Stimulated activated CD4-positive, alpha-beta T cell treated with anti-CD3 and anti-CD28 coated beads, Interleukin-2, amount 100 ng/mL, for 48 hours (primary cell): ENCODE results near the gene MED31.
"Not testable (repeated sequence)": the region's sequence is repeated elsewhere in the genome, so short reads cannot be mapped to it uniquely, and the experiment has no call there.

Experiments
- DNase-seq, 2 donors: peaks; one replicate each; pipeline ENCODE4 v3.0.0-alpha.2; 2020

Gene MED31

GRCh38 chr17:6651354-6651918, at the start of gene MED31, which contains the start of gene C17orf100:
TSS of gene MED31 (minus strand) at chr17:6651605. CDS start at chr17:6651528, 77 bp downstream.
TSS of gene C17orf100 (plus strand) at chr17:6651762. CDS start at chr17:6651914, 152 bp downstream.
- DNase-seq, result peak; percentile 92 to 94

DNA sequence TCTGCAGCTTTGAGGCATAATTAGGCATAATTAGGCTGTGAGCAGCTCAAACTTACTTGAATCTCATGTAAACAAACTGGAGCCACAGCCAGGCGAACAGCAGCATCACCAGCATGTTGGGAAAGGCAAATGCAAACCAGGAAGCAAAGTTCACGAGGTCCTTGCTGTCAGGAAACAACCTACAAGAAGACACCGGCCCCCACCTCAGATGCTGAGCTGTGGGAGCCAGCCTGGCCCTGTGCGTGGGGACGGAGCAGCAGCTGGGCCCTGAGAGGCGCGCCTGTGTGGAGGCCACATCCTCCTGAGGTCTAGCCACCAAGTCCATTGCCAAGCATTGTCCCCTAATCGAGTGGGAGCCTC, 49.5 kb upstream of the MED31 start:
- no peak for DNase-seq

DNA sequence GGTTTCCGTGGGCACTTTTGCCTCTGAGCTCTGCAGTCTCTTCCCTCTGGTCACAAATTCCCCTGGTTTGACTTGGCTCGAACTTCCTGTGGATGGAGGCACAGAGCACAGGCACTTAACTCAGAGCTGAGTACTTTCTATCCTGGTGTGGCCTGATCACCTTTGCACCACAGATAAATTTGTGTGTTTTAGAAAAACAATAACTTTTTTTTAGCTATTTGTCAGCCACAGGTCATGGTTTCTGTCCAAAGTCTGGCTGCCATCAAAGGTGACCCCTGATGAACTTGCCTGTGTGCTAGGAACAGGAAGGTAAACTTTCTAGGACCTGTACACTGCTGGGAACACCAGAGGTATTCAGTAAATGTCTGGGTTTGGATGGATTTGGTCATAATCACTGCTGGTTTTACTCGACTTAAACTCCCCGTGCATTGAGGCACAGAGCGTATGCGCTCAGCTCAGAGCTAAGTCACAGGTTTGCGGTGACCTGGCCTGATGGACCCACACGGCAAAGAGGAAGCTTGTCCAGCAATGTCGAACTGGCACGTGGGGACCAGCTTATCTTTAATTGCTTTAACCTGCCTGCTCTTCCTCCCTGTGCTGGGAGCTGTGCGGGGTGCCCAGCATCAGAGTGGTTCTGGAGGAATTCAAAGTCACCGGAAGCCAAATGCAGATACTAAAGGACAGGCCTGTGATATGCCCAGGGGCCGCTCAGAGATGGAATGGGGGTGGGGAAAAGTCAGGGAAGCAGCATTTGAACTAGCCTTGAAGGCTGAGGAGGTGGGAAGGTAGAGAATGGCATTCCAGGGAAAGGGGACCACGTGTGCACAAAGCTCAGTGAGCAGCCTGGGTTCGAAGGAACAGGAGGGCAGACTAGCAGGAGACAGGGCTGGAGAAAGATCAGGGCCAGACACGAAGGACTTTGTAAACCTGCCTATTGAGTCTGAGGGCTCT, 48.9 kb upstream of the MED31 start:
- DNase-seq, result no peak

GRCh38 chr17:6698004-6698403, 46.6 kb upstream of the MED31 start:
- no peak for DNase-seq

GRCh38 chr17:6696906-6697305, 45.5 kb upstream of the MED31 start:
- DNase-seq, result no peak

DNA sequence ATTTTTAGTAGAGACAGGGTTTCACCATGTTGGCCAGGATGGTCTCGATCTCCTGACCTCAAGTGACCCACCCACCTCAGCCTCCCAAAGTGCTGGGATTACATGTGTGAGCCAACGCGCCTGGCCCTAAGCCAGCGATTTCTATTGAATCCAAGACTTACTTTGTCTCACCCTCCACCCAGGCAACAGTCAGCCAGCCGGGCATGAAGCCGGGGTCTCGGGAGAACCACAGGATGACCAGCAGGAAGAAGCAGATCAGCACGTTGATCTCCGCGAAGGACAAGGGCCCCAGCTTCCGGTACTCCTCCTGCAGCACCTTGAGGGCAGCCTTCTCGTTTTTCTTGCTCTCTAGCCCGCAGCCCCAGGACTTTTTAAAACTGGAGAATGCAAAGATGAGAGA, 44.2 kb upstream of the MED31 start:
- DNase-seq, result no peak

- DNase-seq, result no peak
Observed at GRCh38 chr17:6695051-6695450, 43.6 kb upstream of the MED31 start.

DNA sequence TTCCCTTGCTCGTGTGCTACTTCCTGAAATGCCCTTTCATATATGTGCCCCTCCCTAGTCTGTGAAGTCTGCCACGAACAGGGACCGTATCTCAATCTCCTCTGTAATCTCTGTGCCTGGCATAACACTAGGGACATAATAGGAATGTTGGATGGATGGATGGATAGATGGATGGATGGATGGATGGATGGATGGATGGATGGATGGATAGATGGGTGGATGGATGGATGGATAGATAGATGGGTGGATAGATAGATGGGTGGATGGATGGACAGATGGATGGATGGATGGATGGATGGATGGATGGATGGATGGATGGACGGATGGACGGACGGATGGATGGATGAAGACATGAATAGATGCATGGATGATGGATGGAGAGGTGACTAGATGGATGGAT, 40.6 kb upstream of the MED31 start:
- DNase-seq, result not testable (repeated sequence)

- DNase-seq, result no peak
Observed at GRCh38 chr17:6691546-6691945, 40.1 kb upstream of the MED31 start.

DNA sequence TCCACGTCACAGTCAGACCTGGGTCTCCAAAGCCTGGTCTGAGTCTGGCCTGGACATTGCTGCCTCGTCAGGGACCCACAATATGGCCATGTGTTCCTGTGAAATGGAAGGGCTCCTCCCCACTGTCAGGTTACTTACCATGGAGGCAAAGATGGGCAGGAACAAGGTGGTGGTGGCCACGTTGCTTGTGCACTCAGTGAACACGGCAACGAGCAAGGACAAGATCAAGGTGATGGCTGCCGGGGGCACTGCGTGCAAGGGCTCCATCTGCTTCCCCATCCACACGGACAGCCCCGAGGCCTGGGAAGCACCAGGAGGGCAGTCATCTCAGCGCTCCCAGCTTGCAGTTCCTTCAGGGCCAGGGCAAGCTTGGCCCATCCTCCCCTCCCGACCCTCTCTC, 39.2 kb upstream of the MED31 start:
- DNase-seq, result no peak

- no peak for DNase-seq
Observed at GRCh38 chr17:6688944-6689343, 37.5 kb upstream of the MED31 start.

DNA sequence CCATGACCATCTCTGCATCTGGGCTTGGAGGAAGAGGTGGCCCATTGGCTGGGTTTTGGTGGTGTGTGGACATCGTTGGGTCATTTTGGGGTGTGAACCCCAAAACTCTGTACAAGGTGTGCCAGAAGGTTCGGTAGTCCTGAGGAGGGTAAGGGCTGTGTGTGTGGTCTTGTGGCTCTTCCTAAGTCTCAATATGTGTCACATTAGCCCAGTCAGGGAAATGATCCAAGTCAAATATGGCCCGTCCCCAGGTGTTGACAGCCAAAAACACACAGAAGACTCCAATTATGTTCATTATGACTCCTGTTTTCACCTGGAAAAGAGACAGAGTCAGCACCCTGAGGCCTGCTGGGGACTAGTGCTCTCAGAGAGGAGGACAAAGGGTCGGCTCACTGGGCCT, 34.6 kb upstream of the MED31 start:
- DNase-seq, result no peak

GRCh38 chr17:6684881-6685767, 33.7 kb upstream of the MED31 start:
- DNase-seq, result no peak

DNA sequence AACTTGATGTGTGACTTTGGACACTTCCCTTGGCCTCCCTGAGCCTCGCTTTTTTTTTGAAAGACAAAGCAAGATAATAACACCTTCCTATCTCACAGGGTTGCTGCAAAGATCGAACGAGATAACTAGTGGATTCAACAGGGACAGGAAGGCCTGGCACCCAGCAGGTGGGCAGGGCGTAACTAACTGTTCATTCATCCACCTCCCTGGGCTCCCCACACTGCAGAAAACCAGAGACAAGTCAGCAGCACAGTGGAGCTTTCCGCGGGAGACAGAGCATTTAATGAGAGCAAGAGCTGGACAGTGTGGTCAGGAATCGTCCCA, 33.0 kb upstream of the MED31 start:
- no peak for DNase-seq

GRCh38 chr17:6683730-6684459, 32.5 kb upstream of the MED31 start:
- no peak for DNase-seq

DNA sequence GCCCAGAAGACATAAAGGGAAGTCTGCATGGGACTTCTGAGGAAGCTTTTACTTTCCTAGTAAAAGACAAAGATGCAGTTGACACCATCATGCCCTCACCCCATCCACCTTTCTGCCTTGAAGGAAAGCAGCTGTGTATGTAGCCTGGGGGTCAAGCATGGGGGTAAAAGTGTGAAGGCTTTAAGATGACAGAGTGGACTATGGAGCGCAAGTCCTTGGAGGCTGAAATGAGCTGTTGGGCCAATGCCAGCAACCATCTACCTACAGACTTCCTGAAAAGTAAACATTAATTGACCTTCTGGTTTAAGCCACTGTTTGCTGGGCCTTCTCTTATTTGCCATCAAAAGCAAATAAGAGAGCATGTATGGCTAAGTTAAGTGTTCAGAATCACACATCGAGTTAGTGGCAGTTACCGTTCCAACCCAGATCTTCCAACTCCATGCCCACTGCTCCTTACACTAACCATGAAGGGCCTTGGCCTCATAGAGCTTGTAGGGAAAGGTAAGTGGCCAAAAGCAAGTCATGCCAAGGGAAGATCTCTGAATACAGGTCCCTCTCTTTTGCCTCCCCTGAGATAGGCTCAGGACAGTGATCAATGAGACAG, 31.8 kb upstream of the MED31 start:
- DNase-seq, result no peak

DNA sequence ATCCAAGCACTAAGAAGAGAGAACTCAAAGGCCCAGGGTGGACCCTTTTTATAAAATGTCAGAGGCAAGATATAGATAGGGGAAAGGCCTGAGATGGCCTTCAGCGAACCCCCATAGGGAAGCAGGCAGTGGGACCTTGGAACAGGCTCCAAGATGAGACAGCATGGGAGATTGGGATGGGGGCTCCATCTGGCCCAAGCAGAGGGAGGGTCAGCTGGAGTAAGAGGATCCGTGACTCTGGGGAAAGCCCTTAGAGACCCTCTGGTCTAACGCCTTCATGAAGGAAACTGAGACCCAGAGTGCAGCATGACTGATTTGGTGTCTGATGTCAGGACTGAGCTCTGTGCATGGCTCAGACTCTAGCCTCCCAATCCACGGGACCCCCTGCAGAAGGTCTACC, 30.9 kb upstream of the MED31 start:
- no peak for DNase-seq

- DNase-seq, result no peak
Observed at GRCh38 chr17:6681671-6682070, 30.3 kb upstream of the MED31 start.

DNA sequence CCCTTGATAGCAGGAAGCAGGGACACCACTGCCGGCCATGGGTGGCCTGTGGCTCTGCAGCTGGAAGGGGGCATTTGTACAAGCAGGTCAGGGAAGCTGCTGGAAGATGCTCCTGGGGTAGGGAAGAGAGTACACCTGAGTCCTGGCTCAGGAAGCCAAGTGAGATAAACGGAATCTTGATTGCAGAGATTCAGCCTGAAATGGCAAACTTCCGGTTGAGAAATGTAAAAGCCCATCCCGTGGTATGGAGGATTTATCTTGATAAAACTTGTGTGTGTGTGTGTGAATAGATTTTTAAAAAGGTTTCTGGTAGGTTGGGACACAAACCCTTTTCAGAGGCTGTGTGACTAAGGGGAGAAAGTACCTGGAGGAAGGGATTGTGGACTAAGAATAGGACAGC, 29.8 kb upstream of the MED31 start:
- DNase-seq, result no peak

- DNase-seq, result no peak
Observed at GRCh38 chr17:6679241-6679640, 27.8 kb upstream of the MED31 start.

DNA sequence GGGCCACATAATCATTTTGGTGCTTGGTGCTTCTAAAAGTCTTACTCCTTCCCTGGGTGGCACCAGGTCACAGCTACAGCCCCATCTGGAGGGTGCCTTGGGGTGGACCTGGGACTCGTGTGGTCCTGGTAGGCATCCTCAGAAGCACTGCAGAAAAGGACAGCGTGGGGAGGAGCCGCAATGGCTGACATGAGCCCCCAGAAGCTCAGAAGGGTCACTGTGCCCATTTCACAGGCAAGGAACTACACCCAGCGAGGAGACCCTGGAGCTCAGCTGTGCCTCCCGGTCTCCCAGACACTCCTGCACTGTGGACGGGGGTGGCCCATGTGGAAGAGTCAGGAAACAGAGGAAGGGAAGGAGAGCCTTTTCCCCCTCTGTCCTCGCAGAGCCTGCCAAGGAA, 26.5 kb upstream of the MED31 start:
- DNase-seq, result no peak

GRCh38 chr17:6677158-6677831, 25.9 kb upstream of the MED31 start:
- DNase-seq, result peak in 1 of 2 donors; percentile 10
